ENCODE results near the gene ADPRH. TPM values are rescaled to one million over a fixed set of nuclear protein-coding genes. Genes with fewer than 3 reads are reported as not detected.
A peak's percentile ranks its signal among the peaks of the same experiment; 100 is the strongest.
"Not testable (repeated sequence)": the region's sequence is repeated elsewhere in the genome, so short reads cannot be mapped to it uniquely, and the experiment has no call there.

The ADPRH gene
- total RNA-seq, 2 donors from 2014 or later: 11.4 to 14.7 TPM

GRCh38 chr3:119553823-119554415 is 25.4 kb upstream of the ADPRH start:
- Mint-ChIP-seq H3K36me3 (ENCODE audit: low read depth) (peaks cover 65% of the 10 kb centered on the region), H3K4me3 (peak overlapping the region; percentile 88), H3K4me1 (peaks cover 32% of the 10 kb centered on the region), H3K27me3 (no peaks in the 10 kb centered on the region), H3K27ac (no peak overlapping the region), H3K9me3 (no peaks in the 10 kb centered on the region)
- ATAC-seq (replicated peaks): no peak

- Mint-ChIP-seq H3K9me3 (no peaks in the 10 kb centered on the region), H3K27ac (peak overlapping the region; percentile 89), H3K36me3 (ENCODE audit: low read depth) (peaks cover 58% of the 10 kb centered on the region), H3K4me1 (peaks cover 40% of the 10 kb centered on the region), H3K27me3 (no peaks in the 10 kb centered on the region), H3K4me3 (peak overlapping the region; percentile 88)
- peak; percentile 13 for ATAC-seq (replicated peaks)
Observed at GRCh38 chr3:119555309-119555735, 24.0 kb upstream of the ADPRH start.

GRCh38 chr3:119555929-119556328 is 23.4 kb upstream of the ADPRH start:
- H3K9me3 Mint-ChIP-seq: no peaks in the 10 kb centered on the region
- ATAC-seq (replicated peaks): no peak
- H3K36me3 Mint-ChIP-seq (ENCODE audit: low read depth): peaks cover 55% of the 10 kb centered on the region
- peak overlapping the region; percentile 88 for H3K4me3 Mint-ChIP-seq
- H3K27ac Mint-ChIP-seq: peak overlapping the region; percentile 89
- H3K27me3 Mint-ChIP-seq: no peaks in the 10 kb centered on the region
- H3K4me1 Mint-ChIP-seq: peaks cover 42% of the 10 kb centered on the region

- Mint-ChIP-seq H3K4me1 (peaks cover 43% of the 10 kb centered on the region), H3K9me3 (no peaks in the 10 kb centered on the region), H3K27me3 (no peaks in the 10 kb centered on the region), H3K36me3 (ENCODE audit: low read depth) (peaks cover 46% of the 10 kb centered on the region), H3K4me3 (peak overlapping the region; percentile 88), H3K27ac (peak overlapping the region; percentile 89)
- no peak for ATAC-seq (replicated peaks)
Observed at GRCh38 chr3:119557192-119557876, 22.0 kb upstream of the ADPRH start.

- peak overlapping the region; percentile 89 for H3K27ac Mint-ChIP-seq
- no peak for ATAC-seq (replicated peaks)
- H3K4me1 Mint-ChIP-seq: peaks cover 48% of the 10 kb centered on the region
- H3K4me3 Mint-ChIP-seq: peak overlapping the region; percentile 88
- peaks cover 46% of the 10 kb centered on the region for H3K36me3 Mint-ChIP-seq (ENCODE audit: low read depth)
- H3K27me3 Mint-ChIP-seq: no peaks in the 10 kb centered on the region
- H3K9me3 Mint-ChIP-seq: no peaks in the 10 kb centered on the region
Observed at GRCh38 chr3:119557877-119558269, 21.4 kb upstream of the ADPRH start.

- no peaks in the 10 kb centered on the region for H3K9me3 Mint-ChIP-seq
- H3K27me3 Mint-ChIP-seq: no peaks in the 10 kb centered on the region
- H3K27ac Mint-ChIP-seq: peak overlapping the region; percentile 87
- H3K4me1 Mint-ChIP-seq: peaks cover 48% of the 10 kb centered on the region
- H3K36me3 Mint-ChIP-seq (ENCODE audit: low read depth): peaks cover 43% of the 10 kb centered on the region
- ATAC-seq (replicated peaks): no peak
- H3K4me3 Mint-ChIP-seq: peak overlapping the region; percentile 88
Observed at GRCh38 chr3:119558626-119559317, 20.5 kb upstream of the ADPRH start.

- Mint-ChIP-seq H3K4me1 (peaks cover 48% of the 10 kb centered on the region), H3K27me3 (no peaks in the 10 kb centered on the region), H3K27ac (peak within 1 kb of the TSS; percentile 87), H3K4me3 (peak within 1 kb of the TSS; percentile 88), H3K36me3 (ENCODE audit: low read depth) (peaks cover 39% of the 10 kb centered on the region), H3K9me3 (no peaks in the 10 kb centered on the region)
- ATAC-seq (replicated peaks): peak; percentile 72
Observed at GRCh38 chr3:119559441-119559963, 19.8 kb upstream of the ADPRH start, which contains the start of gene CD80. TSS of gene CD80 (minus strand) at chr3:119559614. CDS start at chr3:119557728, 1,886 bp downstream.

GRCh38 chr3:119560160-119560559 is 19.1 kb upstream of the ADPRH start:
- Mint-ChIP-seq H3K27ac (peak overlapping the region; percentile 87), H3K4me3 (peak overlapping the region; percentile 88), H3K4me1 (peaks cover 44% of the 10 kb centered on the region), H3K27me3 (no peaks in the 10 kb centered on the region), H3K36me3 (ENCODE audit: low read depth) (peaks cover 32% of the 10 kb centered on the region), H3K9me3 (no peaks in the 10 kb centered on the region)
- ATAC-seq (replicated peaks): no peak

- no peaks in the 10 kb centered on the region for H3K9me3 Mint-ChIP-seq
- peak overlapping the region; percentile 93 for H3K27ac Mint-ChIP-seq
- peaks cover 9% of the 10 kb centered on the region for H3K36me3 Mint-ChIP-seq (ENCODE audit: low read depth)
- peaks cover 25% of the 10 kb centered on the region for H3K4me1 Mint-ChIP-seq
- peak; percentile 85 for ATAC-seq (replicated peaks)
- peak overlapping the region; percentile 81 for H3K4me3 Mint-ChIP-seq
- no peaks in the 10 kb centered on the region for H3K27me3 Mint-ChIP-seq
Observed at GRCh38 chr3:119562307-119562961, 16.9 kb upstream of the ADPRH start.

GRCh38 chr3:119563334-119563733 is 16.0 kb upstream of the ADPRH start:
- not testable (repeated sequence) for H3K27me3 Mint-ChIP-seq; H3K27ac Mint-ChIP-seq; ATAC-seq (replicated peaks); H3K4me3 Mint-ChIP-seq; H3K36me3 Mint-ChIP-seq (ENCODE audit: low read depth); H3K9me3 Mint-ChIP-seq
- peaks cover 16% of the 10 kb centered on the region for H3K4me1 Mint-ChIP-seq

- Mint-ChIP-seq H3K9me3 (no peaks in the 10 kb centered on the region), H3K36me3 (ENCODE audit: low read depth) (no peaks in the 10 kb centered on the region), H3K4me1 (no peaks in the 10 kb centered on the region), H3K27ac (no peak overlapping the region), H3K4me3 (no peak overlapping the region), H3K27me3 (no peaks in the 10 kb centered on the region)
- no peak for ATAC-seq (replicated peaks)
Observed at GRCh38 chr3:119569156-119569555, 10.1 kb upstream of the ADPRH start.

- no peaks in the 10 kb centered on the region for H3K27me3 Mint-ChIP-seq
- no peaks in the 10 kb centered on the region for H3K36me3 Mint-ChIP-seq (ENCODE audit: low read depth)
- H3K27ac Mint-ChIP-seq: no peak overlapping the region
- ATAC-seq (replicated peaks): peak; percentile 21
- no peak overlapping the region for H3K4me3 Mint-ChIP-seq
- H3K9me3 Mint-ChIP-seq: no peaks in the 10 kb centered on the region
- no peaks in the 10 kb centered on the region for H3K4me1 Mint-ChIP-seq
Observed at GRCh38 chr3:119570229-119570628, 9.1 kb upstream of the ADPRH start.

- no peak overlapping the region for H3K27ac Mint-ChIP-seq
- no peaks in the 10 kb centered on the region for H3K4me1 Mint-ChIP-seq
- no peaks in the 10 kb centered on the region for H3K27me3 Mint-ChIP-seq
- no peaks in the 10 kb centered on the region for H3K36me3 Mint-ChIP-seq (ENCODE audit: low read depth)
- no peaks in the 10 kb centered on the region for H3K9me3 Mint-ChIP-seq
- ATAC-seq (replicated peaks): no peak
- no peak overlapping the region for H3K4me3 Mint-ChIP-seq
Observed at GRCh38 chr3:119571230-119571629, 8.1 kb upstream of the ADPRH start.

- Mint-ChIP-seq H3K27me3 (no peaks in the 10 kb centered on the region), H3K36me3 (ENCODE audit: low read depth) (no peaks in the 10 kb centered on the region), H3K9me3 (no peaks in the 10 kb centered on the region), H3K27ac (no peak overlapping the region), H3K4me3 (no peak overlapping the region), H3K4me1 (no peaks in the 10 kb centered on the region)
- no peak for ATAC-seq (replicated peaks)
Observed at GRCh38 chr3:119571688-119572087, 7.6 kb upstream of the ADPRH start.

Data from activated T-helper 17 cell treated with anti-CD3 and anti-CD28 coated beads, Interleukin-2, amount 50 U/mL, for 72 hours (primary cell).